Activated CD8-positive, alpha-beta T cell treated with anti-CD3 and anti-CD28 coated beads, Interleukin-2, amount 10 ng/mL, durations not matched to agents 7 days and 5 days (primary cell): Measurements from ENCODE around the gene IL17RC. TPM values are rescaled to one million over a fixed set of nuclear protein-coding genes. Genes with fewer than 3 reads are reported as not detected.
"Not testable (repeated sequence)": the region's sequence is repeated elsewhere in the genome, so short reads cannot be mapped to it uniquely, and the experiment has no call there.

Experiments
- ATAC-seq: fragments of 150-1000 bp; cut with Tn5 transposase; one replicate; pipeline ENCODE4 v1.10.0; 2021; ENCODE audit warnings: moderate library complexity
- CTCF ChIA-PET: fragments of 350-600 bp; sonication (Branson Sonifier 250); formaldehyde crosslinking; loops from one replicate; lab custom pipeline; 2021; ENCODE audit warnings: antibody characterized with exemption; lab: Charles Lee
- POLR2A ChIA-PET: fragments of 350-600 bp; sonication (Branson Sonifier 250); formaldehyde crosslinking; loops from one replicate; lab custom pipeline; 2021; ENCODE audit warnings: antibody characterized with exemption; lab: Charles Lee
- DNase-seq: peaks from one replicate; pipeline ENCODE4 v3.0.0-alpha.2; 2020
- H3K27ac Mint-ChIP-seq: one replicate; pipeline ENCODE4 v1.8.0; 2021; ENCODE audit warnings: mild to moderate bottlenecking, mixed read lengths
- H3K27me3 Mint-ChIP-seq: one replicate; pipeline ENCODE4 v1.8.0; 2021; ENCODE audit warnings: low read depth, mixed read lengths
- H3K36me3 Mint-ChIP-seq: one replicate; pipeline ENCODE4 v1.8.0; 2021; ENCODE audit warnings: low read depth, mixed read lengths
- H3K4me1 Mint-ChIP-seq: one replicate; pipeline ENCODE4 v1.8.0; 2021; ENCODE audit warnings: low read depth, mixed read lengths
- H3K4me3 Mint-ChIP-seq: one replicate; pipeline ENCODE4 v1.8.0; 2021; ENCODE audit warnings: mild to moderate bottlenecking, mixed read lengths
- H3K9me3 Mint-ChIP-seq: one replicate; pipeline ENCODE4 v1.8.0; 2022; ENCODE audit warnings: mixed read lengths; ENCODE audit not compliant: insufficient read depth
- total RNA-seq, 2 experiments: library from RNA; stranded (reverse); gene quantifications; one replicate each; pipeline ENCODE4 v1.2.3, GENCODE V29; 2021

Gene IL17RC
- total RNA-seq, 2 experiments from 2014 or later = 0.42 to 0.55 TPM

- H3K27ac Mint-ChIP-seq, H3K27me3 Mint-ChIP-seq, DNase-seq, ATAC-seq, POLR2A ChIA-PET, H3K4me3 Mint-ChIP-seq, CTCF ChIA-PET, H3K9me3 Mint-ChIP-seq: not testable (repeated sequence)
- Mint-ChIP-seq H3K36me3 (peaks cover 28% of the 10 kb centered on the region), H3K4me1 (peaks cover 40% of the 10 kb centered on the region)
Measured at GRCh38 chr3:9896755-9897407, 20.0 kb upstream of the IL17RC start.

- no peak overlapping the region for H3K27ac Mint-ChIP-seq
- POLR2A ChIA-PET = no interaction called here
- H3K9me3 Mint-ChIP-seq = no peaks in the 10 kb centered on the region
Measured at GRCh38 chr3:9897408-9898372, 19.2 kb upstream of the IL17RC start.

GRCh38 chr3:9898467-9899241 lies 18.2 kb upstream of the IL17RC start:
- Mint-ChIP-seq H3K36me3 (peaks cover 15% of the 10 kb centered on the region), H3K4me1 (peaks cover 45% of the 10 kb centered on the region), H3K9me3 (no peaks in the 10 kb centered on the region), H3K27me3 (no peaks in the 10 kb centered on the region), H3K27ac (no peak overlapping the region), H3K4me3 (no peak overlapping the region)
- ATAC-seq (no peak), DNase-seq (no peak)
- POLR2A ChIA-PET = no interaction called here
- CTCF ChIA-PET = no interaction called here

More at GRCh38 chr3:9897408-9898372, 19.2 kb upstream of the IL17RC start:
- H3K4me1 Mint-ChIP-seq = peaks cover 42% of the 10 kb centered on the region
- CTCF ChIA-PET = no interaction called here
- no peak for DNase-seq
- no peak overlapping the region for H3K4me3 Mint-ChIP-seq
- no peak for ATAC-seq
- peaks cover 23% of the 10 kb centered on the region for H3K36me3 Mint-ChIP-seq
- no peaks in the 10 kb centered on the region for H3K27me3 Mint-ChIP-seq

DNA sequence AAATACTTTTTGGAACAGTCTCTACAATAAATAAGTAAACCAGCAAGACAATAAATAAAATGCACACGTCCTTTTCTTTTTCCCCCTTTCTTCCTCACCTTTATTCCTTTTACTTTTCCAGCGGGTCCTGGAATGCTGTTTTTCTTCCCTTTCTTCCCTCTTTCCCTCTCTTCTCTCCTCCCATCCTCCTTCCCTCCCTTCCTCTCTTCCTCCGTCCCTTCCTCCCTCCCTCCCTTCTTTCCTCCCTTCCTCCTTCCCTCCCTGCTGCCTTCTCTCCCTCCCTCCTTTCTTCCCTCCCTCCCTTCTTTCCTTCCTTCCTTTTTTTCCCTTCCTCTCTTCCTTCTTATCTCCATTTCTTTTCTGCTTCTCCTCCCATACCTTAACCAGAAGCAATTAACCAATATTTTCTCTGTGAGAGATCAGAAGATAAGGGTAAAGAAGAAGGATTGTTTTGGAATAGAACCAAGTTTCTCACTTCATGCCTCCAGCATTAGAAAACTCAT lies 17.6 kb upstream of the IL17RC start:
- Mint-ChIP-seq H3K4me1 (peaks cover 44% of the 10 kb centered on the region), H3K36me3 (peaks cover 9% of the 10 kb centered on the region), H3K4me3 (no peak overlapping the region), H3K9me3 (no peaks in the 10 kb centered on the region), H3K27me3 (no peaks in the 10 kb centered on the region), H3K27ac (no peak overlapping the region)
- ChIA-PET CTCF (no interaction called here), POLR2A (no interaction called here)
- ATAC-seq (no peak), DNase-seq (no peak)

DNA sequence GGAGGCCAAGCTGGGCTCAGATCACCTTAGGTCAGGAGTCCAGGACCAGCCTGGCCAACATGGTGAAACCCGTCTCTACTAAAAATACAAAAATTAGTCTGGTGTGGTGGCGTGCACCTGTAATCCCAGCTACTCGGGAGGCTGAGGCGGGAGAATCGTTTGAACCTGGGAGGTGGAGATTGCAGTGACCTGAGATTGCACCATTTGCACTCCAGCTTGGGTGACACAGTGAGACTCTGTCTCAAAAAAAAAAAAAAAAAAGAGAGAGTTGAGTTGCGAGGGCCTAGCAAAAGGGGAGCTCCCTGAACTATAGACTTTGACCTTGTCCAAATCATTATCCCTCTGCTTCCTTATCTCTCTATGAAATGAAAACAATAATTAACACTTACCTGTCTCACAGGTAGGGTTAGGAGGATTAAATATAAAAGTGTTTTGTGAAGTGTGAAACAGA lies 15.9 kb upstream of the IL17RC start:
- not testable (repeated sequence) for H3K27me3 Mint-ChIP-seq, H3K36me3 Mint-ChIP-seq, H3K4me3 Mint-ChIP-seq, H3K27ac Mint-ChIP-seq, H3K9me3 Mint-ChIP-seq, DNase-seq, ATAC-seq
- CTCF ChIA-PET = interaction anchor here (3.2 to 3.5 kb wide), 3 partner anchors 10 to 31 kb away, joined by 11 to 20 read pairs (median 17); partner anchors contain the start of gene JAGN1
- H3K4me1 Mint-ChIP-seq = peaks cover 38% of the 10 kb centered on the region
- POLR2A ChIA-PET = interaction anchor here (3.9 kb wide), 1 partner anchor 10 kb away, joined by 29 read pairs; the partner anchor contains the start of gene JAGN1

DNA sequence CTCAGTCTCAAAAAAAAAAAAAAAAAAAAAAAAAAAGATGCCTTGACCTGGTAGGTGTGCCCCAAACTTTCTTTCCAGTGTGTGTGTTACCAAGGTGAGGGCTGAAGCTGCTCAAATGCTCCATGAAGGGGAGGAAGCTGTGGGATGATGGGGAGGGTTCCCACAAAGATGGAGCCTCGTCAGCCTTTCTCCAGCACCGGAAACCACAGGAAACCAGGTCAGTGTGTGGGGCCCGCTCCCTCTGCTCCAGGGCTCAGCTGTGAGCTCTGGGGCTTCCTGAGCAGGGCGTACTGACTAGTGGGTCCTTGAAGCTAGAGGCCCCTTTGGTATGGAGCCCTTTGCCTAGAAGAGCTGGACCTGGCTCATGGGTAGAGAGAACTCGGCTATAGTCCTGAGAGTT lies 14.9 kb upstream of the IL17RC start:
- Mint-ChIP-seq H3K27ac (peak overlapping the region; percentile 83), H3K9me3 (no peaks in the 10 kb centered on the region), H3K27me3 (no peaks in the 10 kb centered on the region), H3K4me3 (peak overlapping the region; percentile 30), H3K36me3 (no peaks in the 10 kb centered on the region), H3K4me1 (peaks cover 35% of the 10 kb centered on the region)
- ChIA-PET POLR2A (interaction anchor here (1.8 to 3.9 kb wide), 3 partner anchors 8 to 14 kb away, joined by 10 to 29 read pairs (median 11); partner anchors contain the start of genes IL17RC and JAGN1), CTCF (interaction anchor here (1.1 to 3.5 kb wide), 4 partner anchors 10 to 30 kb away, joined by 3 to 20 read pairs (median 14); partner anchors contain the start of gene JAGN1)
- peak; percentile 78 for ATAC-seq
- DNase-seq = peak; percentile 55

GRCh38 chr3:9902372-9903237 lies 14.3 kb upstream of the IL17RC start, which contains the start of gene IL17RE:
Gene IL17RE (plus strand): TSS chr3:9902848. CDS start chr3:9902933, 85 bp downstream.
- Mint-ChIP-seq H3K9me3 (no peaks in the 10 kb centered on the region), H3K36me3 (no peaks in the 10 kb centered on the region), H3K27me3 (no peaks in the 10 kb centered on the region), H3K4me3 (peak within 1 kb of the TSS; percentile 30), H3K4me1 (peaks cover 35% of the 10 kb centered on the region), H3K27ac (peak within 1 kb of the TSS; percentile 83)
- ChIA-PET POLR2A (interaction anchor here (0.7 to 3.9 kb wide), 6 partner anchors 9 to 84 kb away, joined by 3 to 29 read pairs (median 8); partner anchors contain the start of genes EMC3, IL17RC and JAGN1), CTCF (interaction anchor here (0.7 to 3.5 kb wide), 5 partner anchors 9 to 42 kb away, joined by 3 to 20 read pairs (median 11); partner anchors contain the start of gene JAGN1)
- ATAC-seq (peak; percentile 77), DNase-seq (peak; percentile 38)

- ChIA-PET CTCF (interaction anchor here (0.7 to 3.5 kb wide), 5 partner anchors 9 to 41 kb away, joined by 3 to 20 read pairs (median 11); partner anchors contain the start of gene JAGN1), POLR2A (interaction anchor here (0.7 to 3.9 kb wide), 6 partner anchors 9 to 83 kb away, joined by 3 to 29 read pairs (median 8); partner anchors contain the start of genes EMC3, IL17RC and JAGN1)
- DNase-seq (no peak), ATAC-seq (no peak)
- peaks cover 35% of the 10 kb centered on the region for H3K4me1 Mint-ChIP-seq
- H3K27me3 Mint-ChIP-seq = no peaks in the 10 kb centered on the region
- peak overlapping the region; percentile 56 for H3K27ac Mint-ChIP-seq
- H3K36me3 Mint-ChIP-seq = no peaks in the 10 kb centered on the region
- no peaks in the 10 kb centered on the region for H3K9me3 Mint-ChIP-seq
- H3K4me3 Mint-ChIP-seq = no peak overlapping the region
Measured at GRCh38 chr3:9903238-9903624, 13.7 kb upstream of the IL17RC start.

DNA sequence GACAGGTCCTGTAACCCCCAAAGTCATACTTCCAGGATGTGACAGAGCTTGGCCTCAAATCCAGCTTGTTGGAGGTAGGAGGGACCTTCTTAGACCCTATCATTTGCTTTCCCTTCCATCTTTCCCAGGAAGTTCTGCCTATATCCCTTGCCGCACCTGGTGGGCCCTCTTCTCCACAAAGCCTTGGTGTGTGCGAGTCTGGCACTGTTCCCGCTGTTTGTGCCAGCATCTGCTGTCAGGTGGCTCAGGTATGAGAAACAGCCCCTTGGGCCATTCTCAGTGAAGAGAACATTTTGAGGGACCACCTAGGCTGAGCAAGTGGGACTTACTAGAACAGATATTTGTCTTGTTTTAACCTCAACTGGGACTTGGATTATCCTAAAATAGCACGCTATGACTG lies 13.0 kb upstream of the IL17RC start:
- DNase-seq (no peak), ATAC-seq (no peak)
- no peak overlapping the region for H3K4me3 Mint-ChIP-seq
- no peaks in the 10 kb centered on the region for H3K9me3 Mint-ChIP-seq
- no peaks in the 10 kb centered on the region for H3K27me3 Mint-ChIP-seq
- peaks cover 35% of the 10 kb centered on the region for H3K4me1 Mint-ChIP-seq
- POLR2A ChIA-PET = no interaction called here
- CTCF ChIA-PET = interaction anchor here (1.5 to 3.5 kb wide), 3 partner anchors 8 to 13 kb away, joined by 3 to 20 read pairs (median 11); partner anchors contain the start of gene JAGN1
- no peak overlapping the region for H3K27ac Mint-ChIP-seq
- H3K36me3 Mint-ChIP-seq = no peaks in the 10 kb centered on the region

- no peak for DNase-seq
- no peak overlapping the region for H3K27ac Mint-ChIP-seq
- ATAC-seq = no peak
- H3K36me3 Mint-ChIP-seq = no peaks in the 10 kb centered on the region
- POLR2A ChIA-PET = interaction anchor here (1.6 kb wide), 1 partner anchor 17 kb away, joined by 4 read pairs; no protein-coding TSS in a partner anchor
- H3K4me3 Mint-ChIP-seq = no peak overlapping the region
- CTCF ChIA-PET = interaction anchor here (1.8 to 2.4 kb wide), 2 partner anchors 26 to 27 kb away, joined by 6 to 8 read pairs; partner anchors contain the start of gene CRELD1
- H3K27me3 Mint-ChIP-seq = peaks cover 2% of the 10 kb centered on the region
- H3K9me3 Mint-ChIP-seq = no peaks in the 10 kb centered on the region
- H3K4me1 Mint-ChIP-seq = peaks cover 31% of the 10 kb centered on the region
Measured at GRCh38 chr3:9906480-9906879, 10.4 kb upstream of the IL17RC start.
